ENCODE data around the gene LMO4. TPM values are rescaled to one million over a fixed set of nuclear protein-coding genes. Genes with fewer than 3 reads are reported as not detected.

The LMO4 gene
- total and polyA plus RNA-seq, 2 donors (not counting 1 experiment from before 2014, with no cell fraction given), result 35.7 to 46.0 TPM

DNA sequence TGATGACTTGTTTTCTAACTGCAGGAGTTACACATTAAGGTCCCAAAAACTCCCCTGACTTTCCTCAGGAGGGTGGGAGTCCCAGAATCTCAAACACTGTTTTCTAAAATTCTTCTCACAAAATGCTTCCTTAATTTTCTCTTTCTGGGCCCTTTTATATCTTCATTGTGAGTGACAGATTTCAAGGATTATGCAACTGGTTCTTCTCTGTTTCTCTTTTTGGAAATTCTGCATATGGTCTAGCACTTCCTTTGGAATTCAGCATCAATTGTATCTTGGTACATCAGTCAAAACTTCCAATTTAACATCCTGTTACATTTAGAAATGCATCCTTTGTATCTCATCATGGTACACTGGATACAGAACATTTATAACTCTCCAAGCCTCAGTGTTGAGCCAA is 59.7 kb downstream of the LMO4 start:
- H2AFZ ChIP-seq (ENCODE audit: insufficient read depth, low read depth, low read length, poor library complexity, severe bottlenecking), result no peak overlapping the region
- no peaks in the 10 kb centered on the region for H3K9me3 Mint-ChIP-seq (ENCODE audit: insufficient read depth)
- no peak overlapping the region for H3K9ac ChIP-seq (ENCODE audit: low read length)
- peaks cover 3% of the 10 kb centered on the region for H3K4me1 Mint-ChIP-seq
- ATAC-seq (ENCODE audit: low read depth), result no peak
- H4K20me1 ChIP-seq (ENCODE audit: control insufficient read depth, insufficient read depth, low read length, poor library complexity, severe bottlenecking), result no peaks in the 10 kb centered on the region
- peaks cover 0 to 4% of the 10 kb centered on the region in 2 donors for H3K4me1 ChIP-seq (ENCODE audit: control insufficient read depth in 2 of 2, insufficient read depth in 2 of 2, low read length in 2 of 2)
- H3K36me3 ChIP-seq (replicated peaks in 1 of 2; ENCODE audit: control extremely low read depth in 1 of 2, control insufficient read depth in 1 of 2, extremely low read depth in 1 of 2, insufficient read depth in 2 of 2, low read length in 1 of 2), result no peaks in the 10 kb centered on the region
- H3K9me3 ChIP-seq (ENCODE audit: control extremely low read depth in 1 of 3, control insufficient read depth in 2 of 3, insufficient read depth in 1 of 3, low read length in 2 of 3), result no peaks in the 10 kb centered on the region
- no peaks in the 10 kb centered on the region for H3K27me3 Mint-ChIP-seq
- no peak overlapping the region for H3K4me3 ChIP-seq (ENCODE audit: control extremely low read depth in 1 of 5, extremely low read depth in 1 of 5, insufficient read depth in 1 of 5, low read depth in 2 of 5, low read length in 4 of 5)
- no peak for DNase-seq
- no peak overlapping the region for H3K4me3 Mint-ChIP-seq
- H3K79me2 ChIP-seq (ENCODE audit: control insufficient read depth, insufficient read depth, low read length), result no peaks in the 10 kb centered on the region
- intact Hi-C loops (cut with micrococcal nuclease), result no loop called here
- no peak overlapping the region for H3K4me2 ChIP-seq (replicated peaks; ENCODE audit: low read depth, low read length, poor library complexity, severe bottlenecking)
- no peak overlapping the region for H3K27ac ChIP-seq (ENCODE audit: low read length in 2 of 2)
- H3K27me3 ChIP-seq (replicated peaks in 1 of 4; ENCODE audit: control extremely low read depth in 1 of 4, control insufficient read depth in 3 of 4, insufficient read depth in 4 of 4, low read length in 3 of 4), result no peaks in the 10 kb centered on the region
- CTCF ChIA-PET, result no interaction called here
- TF ChIP-seq, protein P1, sequence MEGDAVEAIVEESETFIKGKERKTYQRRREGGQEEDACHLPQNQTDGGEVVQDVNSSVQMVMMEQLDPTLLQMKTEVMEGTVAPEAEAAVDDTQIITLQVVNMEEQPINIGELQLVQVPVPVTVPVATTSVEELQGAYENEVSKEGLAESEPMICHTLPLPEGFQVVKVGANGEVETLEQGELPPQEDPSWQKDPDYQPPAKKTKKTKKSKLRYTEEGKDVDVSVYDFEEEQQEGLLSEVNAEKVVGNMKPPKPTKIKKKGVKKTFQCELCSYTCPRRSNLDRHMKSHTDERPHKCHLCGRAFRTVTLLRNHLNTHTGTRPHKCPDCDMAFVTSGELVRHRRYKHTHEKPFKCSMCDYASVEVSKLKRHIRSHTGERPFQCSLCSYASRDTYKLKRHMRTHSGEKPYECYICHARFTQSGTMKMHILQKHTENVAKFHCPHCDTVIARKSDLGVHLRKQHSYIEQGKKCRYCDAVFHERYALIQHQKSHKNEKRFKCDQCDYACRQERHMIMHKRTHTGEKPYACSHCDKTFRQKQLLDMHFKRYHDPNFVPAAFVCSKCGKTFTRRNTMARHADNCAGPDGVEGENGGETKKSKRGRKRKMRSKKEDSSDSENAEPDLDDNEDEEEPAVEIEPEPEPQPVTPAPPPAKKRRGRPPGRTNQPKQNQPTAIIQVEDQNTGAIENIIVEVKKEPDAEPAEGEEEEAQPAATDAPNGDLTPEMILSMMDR (IDR thresholded peaks at IDR 0.05), result no peak
- no peak for TF ChIP-seq EZH2 (IDR thresholded peaks at IDR 0.05; ENCODE audit: borderline replicate concordance, insufficient read depth, low read depth, low read length, poor library complexity, severe bottlenecking)
- POLR2A ChIA-PET, result no interaction called here
- H3K27ac Mint-ChIP-seq, result no peak overlapping the region

DNA sequence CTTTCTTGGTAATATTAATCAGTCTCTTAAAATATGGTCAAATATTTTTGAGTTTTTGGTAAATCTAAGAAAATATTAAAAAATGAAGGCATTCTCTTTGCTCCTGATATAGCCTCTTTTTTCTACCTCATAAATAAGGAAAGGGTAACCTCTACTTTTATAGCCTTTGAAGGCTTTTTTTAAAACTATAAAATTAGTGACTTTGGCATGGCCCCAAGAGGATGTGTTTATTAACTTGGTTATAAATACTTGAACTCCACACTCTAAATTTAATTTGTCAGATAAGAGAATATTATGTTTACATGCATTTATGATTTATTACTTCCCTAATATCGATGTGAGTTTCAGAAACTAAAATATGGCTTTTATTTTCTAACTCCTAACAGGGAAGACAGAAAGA is 60.3 kb downstream of the LMO4 start:
- H3K27me3 Mint-ChIP-seq, result no peaks in the 10 kb centered on the region

More for the DNA sequence above, 60.3 kb downstream of the LMO4 start:
- Histone ChIP-seq H3K4me3 (ENCODE audit: control extremely low read depth in 1 of 5, extremely low read depth in 1 of 5, insufficient read depth in 1 of 5, low read depth in 2 of 5, low read length in 4 of 5) (no peak overlapping the region), H3K4me2 (replicated peaks; ENCODE audit: low read depth, low read length, poor library complexity, severe bottlenecking) (no peak overlapping the region), H3K27ac (ENCODE audit: low read length in 2 of 2) (no peak overlapping the region), H3K9me3 (ENCODE audit: control extremely low read depth in 1 of 3, control insufficient read depth in 2 of 3, insufficient read depth in 1 of 3, low read length in 2 of 3) (no peaks in the 10 kb centered on the region), H3K4me1 (ENCODE audit: control insufficient read depth in 2 of 2, insufficient read depth in 2 of 2, low read length in 2 of 2) (peaks cover 0 to 6% of the 10 kb centered on the region in 2 donors), H3K27me3 (replicated peaks in 1 of 4; ENCODE audit: control extremely low read depth in 1 of 4, control insufficient read depth in 3 of 4, insufficient read depth in 4 of 4, low read length in 3 of 4) (no peaks in the 10 kb centered on the region), H3K36me3 (replicated peaks in 1 of 2; ENCODE audit: control extremely low read depth in 1 of 2, control insufficient read depth in 1 of 2, extremely low read depth in 1 of 2, insufficient read depth in 2 of 2, low read length in 1 of 2) (no peaks in the 10 kb centered on the region), H3K79me2 (ENCODE audit: control insufficient read depth, insufficient read depth, low read length) (no peaks in the 10 kb centered on the region), H3K9ac (ENCODE audit: low read length) (no peak overlapping the region), H2AFZ (ENCODE audit: insufficient read depth, low read depth, low read length, poor library complexity, severe bottlenecking) (no peak overlapping the region), H4K20me1 (ENCODE audit: control insufficient read depth, insufficient read depth, low read length, poor library complexity, severe bottlenecking) (no peaks in the 10 kb centered on the region)
- POLR2A ChIA-PET, result no interaction called here
- Mint-ChIP-seq H3K9me3 (ENCODE audit: insufficient read depth) (no peaks in the 10 kb centered on the region), H3K4me3 (no peak overlapping the region), H3K4me1 (peaks cover 9% of the 10 kb centered on the region), H3K27ac (no peak overlapping the region)
- ATAC-seq (ENCODE audit: low read depth) (no peak), DNase-seq (no peak)
- intact Hi-C loops (cut with micrococcal nuclease), result no loop called here
- TF ChIP-seq, protein P1 (IDR thresholded peaks at IDR 0.05), result no peak
- TF ChIP-seq EZH2 (IDR thresholded peaks at IDR 0.05; ENCODE audit: borderline replicate concordance, insufficient read depth, low read depth, low read length, poor library complexity, severe bottlenecking), result no peak
- CTCF ChIA-PET, result no interaction called here
- WGBS (ENCODE audit: insufficient coverage), result no CpG with 5 or more reads among the region's 1 CpG
